GM19099 (cell line): ENCODE results near the gene GPR18.

ENCODE experiments used
- POLR2A ChIP-seq: IDR thresholded peaks from 3 replicates; pipeline ENCODE4 v1.6.1; 2011; ENCODE audit warnings: low read depth; ENCODE audit not compliant: insufficient read length; ENCODE audit errors: extremely low read depth

Gene GPR18

GRCh38 chr13:99298056-99298455 is 39.9 kb upstream of the GPR18 start:
- TF ChIP-seq POLR2A, result no peak

- no peak for TF ChIP-seq POLR2A
Observed at GRCh38 chr13:99297331-99297730, 39.2 kb upstream of the GPR18 start.

GRCh38 chr13:99296398-99296797 is 38.2 kb upstream of the GPR18 start:
- TF ChIP-seq POLR2A, result no peak

- no peak for TF ChIP-seq POLR2A
Observed at GRCh38 chr13:99295488-99296252, 37.5 kb upstream of the GPR18 start.

- TF ChIP-seq POLR2A, result no peak
Observed at GRCh38 chr13:99294958-99295357, 36.8 kb upstream of the GPR18 start.

GRCh38 chr13:99294198-99294597 is 36.0 kb upstream of the GPR18 start:
- TF ChIP-seq POLR2A, result no peak

- TF ChIP-seq POLR2A, result no peak
Observed at GRCh38 chr13:99293178-99293577, 35.0 kb upstream of the GPR18 start.

GRCh38 chr13:99290894-99291293 is 32.7 kb upstream of the GPR18 start:
- no peak for TF ChIP-seq POLR2A

GRCh38 chr13:99289674-99290337 is 31.6 kb upstream of the GPR18 start:
- no peak for TF ChIP-seq POLR2A

- TF ChIP-seq POLR2A, result no peak
Observed at GRCh38 chr13:99289271-99289670, 31.1 kb upstream of the GPR18 start.

GRCh38 chr13:99288089-99288488 is 29.9 kb upstream of the GPR18 start:
- TF ChIP-seq POLR2A, result no peak

GRCh38 chr13:99287551-99287950 is 29.4 kb upstream of the GPR18 start:
- TF ChIP-seq POLR2A, result no peak

GRCh38 chr13:99285432-99286182 is 27.4 kb upstream of the GPR18 start:
- TF ChIP-seq POLR2A, result no peak

- no peak for TF ChIP-seq POLR2A
Observed at GRCh38 chr13:99282264-99283231, 24.4 kb upstream of the GPR18 start.
